ENCODE results near the gene CHCHD3.

CHCHD3 gene

GRCh38 chr7:132861424-132861823, 220.5 kb downstream of the CHCHD3 start:
- DNase-seq (ENCODE audit: low spot score) = no peak

GRCh38 chr7:132859199-132859598, 222.7 kb downstream of the CHCHD3 start:
- no peak for DNase-seq (ENCODE audit: low spot score)

GRCh38 chr7:132858760-132859159, 223.1 kb downstream of the CHCHD3 start:
- DNase-seq (ENCODE audit: low spot score) = no peak

DNA sequence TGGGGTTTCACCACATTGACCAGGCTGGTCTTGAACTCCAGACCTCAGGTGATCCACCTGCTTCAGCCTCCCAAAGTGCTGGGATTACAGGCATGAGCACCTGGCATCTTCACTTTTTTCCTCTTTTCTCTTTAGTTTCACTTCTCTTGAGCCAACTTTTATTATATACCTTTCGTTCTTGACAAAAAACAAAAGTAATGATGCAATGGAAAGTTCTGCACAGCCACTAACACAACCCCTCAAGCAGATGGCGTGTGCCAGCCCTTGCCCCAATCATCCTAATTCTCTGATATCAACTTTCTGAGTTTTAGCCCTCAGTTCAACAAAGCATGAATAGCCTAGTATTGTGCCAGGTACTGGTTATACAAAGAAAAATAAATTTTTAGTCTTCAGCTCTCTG, 223.6 kb downstream of the CHCHD3 start:
- no peak for DNase-seq (ENCODE audit: low spot score)

GRCh38 chr7:132857703-132858102, 224.2 kb downstream of the CHCHD3 start:
- DNase-seq (ENCODE audit: low spot score) = no peak

DNA sequence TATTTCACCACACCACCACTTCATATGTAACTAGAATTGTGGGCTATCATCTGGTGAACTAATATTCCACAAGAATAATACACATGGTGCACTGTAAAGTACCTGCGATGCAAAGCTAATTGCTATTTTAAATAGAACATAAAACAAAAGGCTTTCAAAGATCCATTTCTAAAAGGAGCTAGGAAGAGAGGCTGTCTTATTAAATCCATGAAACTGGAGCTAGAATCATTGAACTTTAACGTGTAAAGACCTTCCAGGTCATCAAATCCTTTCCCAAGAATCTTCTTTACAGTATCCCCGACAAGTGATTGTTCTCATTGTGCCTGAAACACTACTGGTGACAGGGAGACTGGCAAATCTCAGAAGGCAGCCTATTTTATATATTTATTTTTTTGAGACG, 224.9 kb downstream of the CHCHD3 start:
- no peak for DNase-seq (ENCODE audit: low spot score)

DNA sequence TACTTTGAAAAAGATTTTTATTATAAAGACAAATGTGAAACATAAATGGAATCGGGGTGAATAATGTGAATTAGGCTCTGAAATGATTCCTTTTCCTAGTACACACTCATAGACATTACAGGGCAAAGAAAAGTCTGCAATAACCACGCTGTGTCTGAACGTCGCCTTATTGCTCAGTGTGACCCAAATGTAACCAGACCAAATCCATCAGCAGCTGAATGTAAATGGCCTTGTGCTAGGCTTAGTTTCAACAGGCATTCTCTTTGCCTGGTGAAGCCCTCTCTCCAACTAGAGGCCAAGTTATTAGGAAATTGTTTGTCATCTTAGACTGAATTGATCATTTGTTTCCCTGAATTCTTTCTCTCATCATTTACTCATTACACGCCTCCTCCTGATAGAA, 225.5 kb downstream of the CHCHD3 start:
- DNase-seq (ENCODE audit: low spot score) = no peak

GRCh38 chr7:132855901-132856300, 226.0 kb downstream of the CHCHD3 start:
- DNase-seq (ENCODE audit: low spot score) = no peak

DNA sequence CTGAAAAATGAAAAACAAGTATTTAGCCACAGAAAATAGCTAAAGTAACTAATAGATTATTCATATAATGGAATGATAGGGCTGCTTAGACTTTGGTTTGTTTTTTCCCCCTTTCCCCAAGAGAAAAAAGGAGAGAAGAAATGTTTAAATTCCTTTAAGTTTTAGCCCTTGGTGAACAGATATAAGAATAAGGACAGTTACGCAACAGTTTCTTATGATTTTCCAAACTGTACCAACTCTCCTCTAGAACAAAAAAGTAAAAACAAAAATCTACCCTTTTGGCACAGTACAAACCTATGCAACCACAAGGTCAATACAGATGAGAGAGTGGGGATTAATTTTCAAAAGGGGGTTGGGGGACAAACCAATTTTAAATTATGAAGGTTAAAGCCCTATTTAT, 227.7 kb downstream of the CHCHD3 start:
- no peak for DNase-seq (ENCODE audit: low spot score)

DNA sequence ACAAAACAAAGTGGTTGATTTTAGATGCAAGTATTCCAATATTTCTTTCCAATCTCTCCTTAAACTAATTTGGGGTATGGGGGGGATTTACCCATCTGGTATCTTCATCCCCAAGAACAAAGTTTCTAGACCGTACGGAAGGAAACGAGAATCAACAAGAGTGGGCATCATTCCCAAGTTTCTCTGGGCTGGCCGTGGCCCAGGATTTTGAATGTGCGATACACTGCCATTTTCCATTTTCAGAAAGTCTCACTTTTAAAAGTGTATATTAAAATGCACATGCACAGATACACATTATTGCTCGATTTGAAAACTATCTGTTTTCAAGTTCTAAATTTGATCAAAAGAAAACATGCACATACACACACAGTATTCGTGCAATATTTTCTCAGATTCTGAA, 234.5 kb downstream of the CHCHD3 start:
- no peak for DNase-seq (ENCODE audit: low spot score)

DNA sequence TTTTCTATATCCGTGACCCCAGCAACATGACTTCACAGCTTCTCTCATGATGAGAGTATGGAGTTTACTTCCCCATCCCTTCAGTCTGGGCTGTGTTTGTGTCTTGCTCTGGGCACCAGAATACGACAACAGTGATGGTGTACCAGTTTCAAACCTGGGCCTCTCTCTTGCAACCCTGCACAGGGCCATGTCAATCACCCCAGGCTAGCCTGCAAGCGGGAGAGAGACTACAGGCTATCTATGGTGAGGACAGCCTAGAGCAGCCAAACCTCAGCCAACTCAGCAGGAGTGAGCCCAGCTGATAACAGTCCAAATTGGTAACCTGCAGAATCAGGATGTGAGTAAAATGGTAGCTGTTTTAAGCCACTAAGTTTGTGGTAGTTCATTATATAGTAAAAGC, 235.8 kb downstream of the CHCHD3 start:
- DNase-seq (ENCODE audit: low spot score) = no peak

GRCh38 chr7:132842478-132842877, 239.4 kb downstream of the CHCHD3 start:
- no peak for DNase-seq (ENCODE audit: low spot score)

DNA sequence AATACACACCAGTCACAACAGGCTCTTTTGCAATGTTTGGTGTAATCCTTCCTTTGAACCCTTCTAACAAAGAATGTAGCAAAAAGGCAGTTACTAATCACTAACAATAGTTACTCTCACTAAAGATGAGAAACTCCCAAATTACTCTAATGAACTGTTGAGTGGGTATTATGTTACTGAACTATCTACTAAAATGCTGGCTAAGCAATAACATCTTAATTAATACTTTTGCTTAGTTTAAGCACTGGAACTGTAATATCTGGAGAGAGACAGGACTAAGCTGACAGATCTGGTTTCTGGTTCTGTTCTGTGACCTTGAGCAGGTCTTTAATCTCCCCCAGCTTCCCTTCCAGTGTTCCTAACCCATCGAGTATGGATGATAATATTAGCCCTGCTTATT, 241.7 kb downstream of the CHCHD3 start:
- no peak for DNase-seq (ENCODE audit: low spot score)

- no peak for DNase-seq (ENCODE audit: low spot score)
Measured at GRCh38 chr7:132838313-132838712, 243.6 kb downstream of the CHCHD3 start.

- DNase-seq (ENCODE audit: low spot score) = peak; percentile 29
Measured at GRCh38 chr7:132837529-132837928, 244.4 kb downstream of the CHCHD3 start.

DNA sequence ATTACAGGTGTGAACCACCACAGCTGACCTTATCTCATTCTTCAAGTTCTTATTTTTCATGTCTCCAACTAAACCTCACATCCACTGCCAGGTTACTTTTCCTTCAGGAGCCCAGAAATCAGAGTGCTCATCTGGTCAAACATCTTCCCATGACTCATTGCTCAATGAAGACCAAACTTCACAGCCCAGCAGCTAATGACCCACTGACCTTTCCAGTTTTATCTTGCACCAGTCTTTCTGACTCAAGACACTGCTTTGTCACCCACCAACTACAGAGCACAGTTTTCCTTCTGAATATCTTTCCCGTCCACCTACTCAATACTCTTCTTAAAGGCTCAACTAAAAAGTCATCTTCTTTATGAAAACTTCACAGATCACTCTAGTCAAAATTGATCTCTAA, 245.1 kb downstream of the CHCHD3 start:
- DNase-seq (ENCODE audit: low spot score) = peak; percentile 7

- no peak for DNase-seq (ENCODE audit: low spot score)
Measured at GRCh38 chr7:132830941-132831340, 250.9 kb downstream of the CHCHD3 start.

- no peak for DNase-seq (ENCODE audit: low spot score)
Measured at GRCh38 chr7:132828502-132828901, 253.4 kb downstream of the CHCHD3 start.

GRCh38 chr7:132825932-132826835, 255.7 kb downstream of the CHCHD3 start:
- DNase-seq (ENCODE audit: low spot score) = no peak

DNA sequence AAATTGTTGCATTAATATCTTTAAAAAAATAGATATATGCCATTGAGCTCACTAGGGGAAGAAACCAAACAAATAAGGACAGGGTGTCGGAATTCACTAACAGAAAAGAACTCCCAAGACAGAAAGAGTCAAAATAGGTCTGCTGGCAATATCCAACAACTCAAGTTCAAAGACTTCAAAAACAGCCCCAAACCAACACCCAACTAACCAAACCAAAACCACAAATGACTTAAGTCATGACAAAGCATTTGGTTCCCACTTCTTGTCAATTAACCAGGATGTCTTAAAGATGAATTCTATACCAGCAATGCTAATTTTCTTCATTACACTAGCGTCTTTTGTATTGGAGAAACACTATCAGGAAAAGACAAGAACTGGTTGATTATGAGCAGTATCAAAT, 256.7 kb downstream of the CHCHD3 start:
- no peak for DNase-seq (ENCODE audit: low spot score)

DNA sequence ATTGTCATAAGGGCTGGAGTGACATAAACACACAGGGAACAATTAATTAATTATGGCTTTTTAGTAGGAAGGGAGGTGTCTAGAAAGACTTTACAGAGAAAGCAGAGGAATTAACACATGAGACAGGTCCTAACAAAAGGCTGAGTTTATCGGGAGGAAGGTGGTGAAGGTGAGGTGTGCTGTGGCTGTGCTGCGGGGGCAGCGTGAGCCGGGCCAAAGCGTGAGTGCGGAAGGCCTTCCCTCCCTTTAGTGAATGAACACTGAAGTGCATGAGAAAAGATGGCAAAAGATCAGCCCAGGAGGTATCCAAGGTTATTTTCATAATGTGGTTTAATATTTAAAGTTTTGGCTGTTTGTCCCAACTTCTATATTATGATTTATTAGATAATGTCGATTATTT, 262.2 kb downstream of the CHCHD3 start:
- no peak for DNase-seq (ENCODE audit: low spot score)

GRCh38 chr7:132817949-132818348, 263.9 kb downstream of the CHCHD3 start:
- peak; percentile 35 for DNase-seq (ENCODE audit: low spot score)

DNA sequence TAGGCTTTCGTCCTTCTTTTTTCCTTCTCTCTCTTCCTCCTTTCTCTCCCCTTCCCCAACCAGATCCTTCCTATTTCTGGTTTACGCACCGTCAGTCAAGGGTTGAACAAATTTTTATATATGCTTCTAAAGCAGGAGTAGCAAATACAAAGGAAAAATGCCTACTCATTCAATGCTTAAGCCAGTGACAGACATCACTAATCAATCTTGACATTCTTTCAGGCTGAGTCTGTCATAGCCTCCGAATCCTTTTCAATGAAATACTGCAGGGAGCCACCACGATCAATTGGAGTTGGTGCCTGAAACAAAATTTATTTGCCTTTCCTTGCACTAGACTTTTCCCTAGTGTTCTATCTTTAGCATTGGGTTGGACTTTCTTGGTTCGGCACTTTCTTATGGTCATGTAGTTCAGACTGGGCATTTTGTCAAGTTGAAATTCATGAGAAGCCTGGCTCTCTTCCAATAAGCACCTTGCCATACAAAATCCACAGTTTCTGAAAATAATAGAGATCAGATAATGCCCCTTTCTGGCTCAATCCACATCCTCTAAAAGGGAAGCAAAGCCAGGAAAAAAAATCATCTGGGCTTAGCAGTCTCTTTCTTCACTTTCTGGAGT, 266.1 kb downstream of the CHCHD3 start:
- no peak for DNase-seq (ENCODE audit: low spot score)

DNA sequence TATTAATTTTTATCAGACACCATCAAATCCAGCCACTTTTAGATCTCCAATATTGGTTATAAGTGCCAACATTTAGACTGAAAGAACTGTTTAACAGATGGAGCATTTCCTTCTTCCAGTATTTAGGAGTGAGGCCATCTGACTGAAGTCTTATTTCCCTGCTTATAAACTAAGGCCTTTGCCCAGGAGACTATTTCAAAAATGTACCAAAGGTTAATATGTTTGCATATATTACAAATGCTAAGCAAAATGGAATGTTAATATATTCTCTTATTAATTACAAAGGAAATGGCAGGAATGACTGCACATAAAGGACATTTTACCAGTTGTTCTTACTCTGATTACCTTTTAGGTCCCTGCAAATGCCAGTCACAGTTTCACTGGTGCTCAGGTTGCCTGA, 266.8 kb downstream of the CHCHD3 start:
- DNase-seq (ENCODE audit: low spot score) = no peak

Data from GM03348 (cell line).